HCT116 (cell line): ENCODE results near the gene TXNDC16.

Experiments used
- CEBPB ChIP-seq: IDR thresholded peaks from 2 replicates; pipeline ENCODE4 v1.6.1; 2012; ENCODE audit warnings: low read depth
- CTCF ChIP-seq, 3 experiments: fragments of 200-600 bp in 1 of 3; sonication (generic) in 1 of 3; IDR thresholded peaks in 2 of 3; conservative IDR thresholded peaks in 1 of 3; 2 replicates each; pipeline ENCODE4 v1.5.1; 2012 to 2017; ENCODE audit warnings: low read depth in 2 of 3, low read length in 2 of 3, antibody characterized with exemption in 1 of 3, borderline replicate concordance in 1 of 3, control low read depth in 1 of 3, mild to moderate bottlenecking in 1 of 3, mixed read lengths in 1 of 3, mixed run types in 1 of 3, moderate library complexity in 1 of 3; ENCODE audit not compliant: insufficient read depth in 1 of 3
- EGR1 ChIP-seq: IDR thresholded peaks from 2 replicates; pipeline ENCODE4 v1.6.1; 2012; ENCODE audit warnings: low read depth
- EZH2 ChIP-seq: fragments of 200-600 bp; sonication (generic); IDR thresholded peaks from 2 replicates; pipeline ENCODE4 v1.6.1; 2017; ENCODE audit warnings: antibody characterized with exemption, mixed run types
- EZH2phosphoT487 ChIP-seq: fragments of 200-600 bp; IDR thresholded peaks from 2 replicates; pipeline ENCODE4 v1.6.1; 2018; ENCODE audit warnings: antibody characterized with exemption, borderline replicate concordance
- FOSL1 ChIP-seq: IDR thresholded peaks from 2 replicates; pipeline ENCODE4 v1.6.1; 2012; ENCODE audit warnings: low read depth
- MAX ChIP-seq: IDR thresholded peaks from 2 replicates; pipeline ENCODE4 v1.6.1; 2012
- POLR2A ChIP-seq: IDR thresholded peaks from 2 replicates; pipeline ENCODE4 v1.7.0; 2011; ENCODE audit warnings: borderline replicate concordance; ENCODE audit not compliant: insufficient read depth, insufficient read length; ENCODE audit errors: extremely low read depth
- POLR2AphosphoS5 ChIP-seq: IDR thresholded peaks from 2 replicates; pipeline ENCODE4 v1.6.1; 2011; ENCODE audit warnings: mild to moderate bottlenecking, low read depth, low read length, moderate library complexity
- RAD21 ChIP-seq: IDR thresholded peaks from 2 replicates; pipeline ENCODE4 v1.6.1; 2012; ENCODE audit warnings: low read depth, mild to moderate bottlenecking
- SP1 ChIP-seq: IDR thresholded peaks from 2 replicates; pipeline ENCODE4 v1.6.1; 2012; ENCODE audit warnings: low read depth
- SRF ChIP-seq: IDR thresholded peaks from 2 replicates; pipeline ENCODE4 v1.6.1; 2012; ENCODE audit warnings: low read depth
- ZBTB33 ChIP-seq: IDR thresholded peaks from 2 replicates; pipeline ENCODE4 v1.6.1; 2011; ENCODE audit warnings: mild to moderate bottlenecking, low read length, moderate library complexity; ENCODE audit not compliant: insufficient replicate concordance; ENCODE audit errors: extremely low read depth
- ZNF274 ChIP-seq: fragments of 200-500 bp; sonication (Bioruptor generic); IDR thresholded peaks from 2 replicates; pipeline ENCODE4 v1.6.1; 2014; ENCODE audit warnings: mild to moderate bottlenecking, low read depth, low read length, inconsistent platforms

GRCh38 chr14:52457411-52457810, 94.9 kb downstream of the TXNDC16 start:
- TF ChIP-seq CTCF (IDR thresholded peaks at IDR 0.05 in 2 of 3, conservative IDR thresholded peaks at IDR 0.05 in 1 of 3; ENCODE audit: borderline replicate concordance in 1 of 3, insufficient read depth in 1 of 3, low read depth in 2 of 3, low read length in 2 of 3) = no peak
- no peak for TF ChIP-seq POLR2A
- no peak for TF ChIP-seq EZH2
- TF ChIP-seq FOSL1 = no peak
- TF ChIP-seq EGR1 = no peak
- no peak for TF ChIP-seq EZH2phosphoT487
- no peak for TF ChIP-seq ZBTB33
- TF ChIP-seq POLR2AphosphoS5 = no peak
- no peak for TF ChIP-seq SRF
- TF ChIP-seq MAX = no peak
- TF ChIP-seq ZNF274 = no peak
- TF ChIP-seq SP1 = no peak
- no peak for TF ChIP-seq CEBPB
- no peak for TF ChIP-seq RAD21
